Activated CD4-positive, alpha-beta memory T cell treated with anti-CD3 and anti-CD28 coated beads, Interleukin-2, amount 10 ng/mL, durations not matched to agents 7 days and 5 days (primary cell): ENCODE data around the gene CLP1. TPM values are rescaled to one million over a fixed set of nuclear protein-coding genes. Genes with fewer than 3 reads are reported as not detected.

Experiments used
- CTCF ChIA-PET: fragments of 350-600 bp; sonication (Branson Sonifier 250); formaldehyde crosslinking; loops from one replicate; lab custom pipeline; 2021; ENCODE audit warnings: antibody characterized with exemption, inconsistent platforms; lab: Charles Lee
- POLR2A ChIA-PET: fragments of 350-600 bp; sonication (Branson Sonifier 250); formaldehyde crosslinking; loops from one replicate; lab custom pipeline; 2021; ENCODE audit warnings: antibody characterized with exemption; lab: Charles Lee
- DNase-seq: peaks from one replicate; pipeline ENCODE4 v3.0.0-alpha.2; 2020
- H3K27ac Mint-ChIP-seq: one replicate; pipeline ENCODE4 v1.8.0; 2021; ENCODE audit warnings: mild to moderate bottlenecking, mixed read lengths
- H3K27me3 Mint-ChIP-seq: one replicate; pipeline ENCODE4 v1.8.0; 2021; ENCODE audit warnings: mixed read lengths
- H3K36me3 Mint-ChIP-seq: one replicate; pipeline ENCODE4 v1.8.0; 2021; ENCODE audit warnings: low read depth, mixed read lengths
- H3K4me1 Mint-ChIP-seq: one replicate; pipeline ENCODE4 v1.8.0; 2021; ENCODE audit warnings: mixed read lengths
- H3K4me3 Mint-ChIP-seq: one replicate; pipeline ENCODE4 v1.8.0; 2021; ENCODE audit warnings: mild to moderate bottlenecking, mixed read lengths
- H3K9me3 Mint-ChIP-seq: one replicate; pipeline ENCODE4 v1.8.0; 2021; ENCODE audit warnings: mixed read lengths
- total RNA-seq, 2 experiments: library from RNA; stranded (reverse); gene quantifications; one replicate each; pipeline ENCODE4 v1.2.3, GENCODE V29; 2021

CLP1 gene
- total RNA-seq, 2 experiments from 2014 or later: 14.8 to 17.5 TPM

DNA sequence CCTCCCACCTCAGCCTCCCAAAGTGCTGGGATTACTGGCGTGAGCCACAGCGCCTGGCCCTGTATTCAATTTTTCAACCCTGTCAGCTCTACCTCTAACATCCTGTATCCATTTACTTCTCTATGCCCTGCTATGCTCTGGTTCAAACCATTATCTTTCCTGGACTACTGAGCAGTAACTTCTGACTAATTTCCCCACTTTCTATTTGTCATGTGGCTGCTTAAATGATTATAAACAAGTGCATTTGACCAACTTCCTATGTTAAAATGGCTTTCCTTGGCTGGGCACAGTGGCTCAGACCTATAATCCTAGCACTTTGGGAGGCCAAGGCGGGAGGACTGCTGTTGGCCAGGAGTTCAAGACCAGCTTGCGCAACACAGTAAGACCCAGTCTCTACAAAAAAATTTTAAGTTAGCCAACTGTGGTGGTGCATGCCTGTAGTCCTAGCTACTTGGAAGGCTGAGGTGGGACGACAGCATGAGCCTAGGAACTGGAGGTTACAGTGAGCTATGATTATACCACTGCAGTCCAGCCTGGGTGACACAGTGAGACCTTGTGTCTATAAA is 52.3 kb downstream of the CLP1 start:
- Mint-ChIP-seq H3K9me3 (no peaks in the 10 kb centered on the region), H3K4me1 (peaks cover 57% of the 10 kb centered on the region), H3K27me3 (no peaks in the 10 kb centered on the region), H3K4me3 (no peak overlapping the region), H3K27ac (peak overlapping the region; percentile 7), H3K36me3 (peaks cover 29% of the 10 kb centered on the region)
- POLR2A ChIA-PET: interaction anchor here (0.8 to 6.8 kb wide), 7 partner anchors 10 to 91 kb away, joined by 3 to 54 read pairs (median 4); partner anchors contain the start of genes BTBD18 and SELENOH
- no peak for DNase-seq
- CTCF ChIA-PET: interaction anchor here (0.6 to 4.1 kb wide), 4 partner anchors 20 to 918 kb away, joined by 3 to 20 read pairs (median 4); no protein-coding TSS in a partner anchor

Other genes starting within 250 kb of the CLP1 start
- 100 to 1,000 TPM in 1 of 2 experiments, 10 to 100 TPM in 1; 94.5 to 101 TPM for gene SLC43A3, start 230.6 kb upstream of the CLP1 start, total RNA-seq
- gene RTN4RL2, start 197.2 kb upstream of the CLP1 start, total RNA-seq: under 1 TPM; 0.35 to 0.50 TPM
- 10 to 100 TPM; 29.9 to 31.7 TPM for gene SLC43A1, start 142.1 kb upstream of the CLP1 start, total RNA-seq
- gene TIMM10, start 127.0 kb upstream of the CLP1 start, total RNA-seq: 10 to 100 TPM; 82.4 to 86.1 TPM
- gene SMTNL1, start 120.2 kb upstream of the CLP1 start, total RNA-seq: not detected
- 100 to 1,000 TPM; 281 to 285 TPM for gene UBE2L6, start 90.1 kb upstream of the CLP1 start, total RNA-seq
- under 1 TPM; 0.55 to 0.93 TPM for gene SERPING1, start 60.1 kb upstream of the CLP1 start, total RNA-seq
- 1 to 10 TPM; 1.5 to 2.2 TPM for gene YPEL4, start 7.8 kb upstream of the CLP1 start, total RNA-seq
- gene ZDHHC5, start 10.4 kb downstream of the CLP1 start, total RNA-seq: 10 to 100 TPM; 77.6 to 86.6 TPM
- 10 to 100 TPM; 13.9 to 14.1 TPM for gene MED19, start 54.5 kb downstream of the CLP1 start, total RNA-seq
- 10 to 100 TPM; 47.0 to 53.6 TPM for gene TMX2, start 54.8 kb downstream of the CLP1 start, total RNA-seq
- 100 to 1,000 TPM; 148 to 162 TPM for gene SELENOH, start 83.7 kb downstream of the CLP1 start, total RNA-seq
- gene BTBD18, start 94.1 kb downstream of the CLP1 start, total RNA-seq: not detected
- 1 to 10 TPM; 2.4 to 4.5 TPM for gene CTNND1, start 104.0 kb downstream of the CLP1 start, total RNA-seq